ENCODE measurements around the gene MARCKS. TPM values are rescaled to one million over a fixed set of nuclear protein-coding genes. Genes with fewer than 3 reads are reported as not detected.

MARCKS gene
- total and polyA plus RNA-seq, 2 of the 13 experiments (the other 11 are each of a cell fraction or from before 2014, with no cell fraction given), result 30.5 to 39.5 TPM

- TF ChIP-seq HNF4A (CRISPR knock-in tag; IDR thresholded peaks at IDR 0.05) (peak; percentile 38; the same call in 1 of the 2 replicates), ZEB1 (IDR thresholded peaks at IDR 0.05; ENCODE audit: insufficient replicate concordance, low read depth) (peak; percentile 22), ZBTB34 (CRISPR knock-in tag; IDR thresholded peaks at IDR 0.05) (no peak), KLF16 (CRISPR knock-in tag; IDR thresholded peaks at IDR 0.05) (peak in 1 of 2 experiments; percentile 40; a peak in 1 of 4 replicates), ZNF678 (CRISPR knock-in tag; IDR thresholded peaks at IDR 0.05) (no peak), E2F1 (CRISPR knock-in tag; IDR thresholded peaks at IDR 0.05) (peak; percentile 68), ARID3A (IDR thresholded peaks at IDR 0.05; ENCODE audit: low read depth, low read length) (peak; percentile 8; the same call in 1 of the 2 replicates), NFYC (CRISPR knock-in tag; IDR thresholded peaks at IDR 0.05) (peak; percentile 75), SP5 (CRISPR knock-in tag; IDR thresholded peaks at IDR 0.05; ENCODE audit: borderline replicate concordance, low read depth) (0 out of 2 replicates have a peak, but pooled peaks have one; percentile 15), KLF6 (CRISPR knock-in tag; IDR thresholded peaks at IDR 0.05) (peak; percentile 27; the same call in 1 of the 2 replicates), IRF2 (CRISPR knock-in tag; IDR thresholded peaks at IDR 0.05) (0 out of 2 replicates have a peak, but pooled peaks have one; percentile 34), FOSL1 (CRISPR knock-in tag; IDR thresholded peaks at IDR 0.05; ENCODE audit: borderline replicate concordance) (no peak), RFXANK (CRISPR knock-in tag; IDR thresholded peaks at IDR 0.05) (no peak), FOXJ3 (CRISPR knock-in tag; IDR thresholded peaks at IDR 0.05; ENCODE audit: borderline replicate concordance) (peak; percentile 35; the same call in 1 of the 2 replicates), MAZ (IDR thresholded peaks at IDR 0.05; ENCODE audit: borderline replicate concordance, low read depth, low read length) (0 out of 2 replicates have a peak, but pooled peaks have one; percentile 38), MAZ (CRISPR knock-in tag; IDR thresholded peaks at IDR 0.05; ENCODE audit: low read depth) (no peak), MTERF4 (CRISPR knock-in tag; IDR thresholded peaks at IDR 0.05) (peak; percentile 64; the same call in 1 of the 2 replicates), ZNF317 (CRISPR knock-in tag; IDR thresholded peaks at IDR 0.05) (peak; percentile 40; the same call in 1 of the 2 replicates), POLR2A (IDR thresholded peaks at IDR 0.05; ENCODE audit: insufficient read depth in 1 of 2, low read depth in 2 of 2, low read length in 2 of 2) (peak; percentile 57 to 64; a peak in 3 of 4 replicates), GABPB1 (CRISPR knock-in tag; IDR thresholded peaks at IDR 0.05) (peak; percentile 54; the same call in 1 of the 2 replicates), SIN3B (IDR thresholded peaks at IDR 0.05; ENCODE audit: low read length) (peak; percentile 22; the same call in 1 of the 2 replicates)
- TF ChIP-seq, protein P1, sequence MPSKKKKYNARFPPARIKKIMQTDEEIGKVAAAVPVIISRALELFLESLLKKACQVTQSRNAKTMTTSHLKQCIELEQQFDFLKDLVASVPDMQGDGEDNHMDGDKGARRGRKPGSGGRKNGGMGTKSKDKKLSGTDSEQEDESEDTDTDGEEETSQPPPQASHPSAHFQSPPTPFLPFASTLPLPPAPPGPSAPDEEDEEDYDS (CRISPR knock-in tag; IDR thresholded peaks at IDR 0.05), result peak; percentile 88
These were observed at the start of gene MARCKS (continued) for GRCh38 chr6:113856625-113857555.
